Measurements from ENCODE around the gene BCL3. TPM values are rescaled to one million over a fixed set of nuclear protein-coding genes. Genes with fewer than 3 reads are reported as not detected.

Gene BCL3
- polyA plus RNA-seq, 1 of the 3 experiments (the other 2 are of a cell fraction) = 19.2 TPM

DNA sequence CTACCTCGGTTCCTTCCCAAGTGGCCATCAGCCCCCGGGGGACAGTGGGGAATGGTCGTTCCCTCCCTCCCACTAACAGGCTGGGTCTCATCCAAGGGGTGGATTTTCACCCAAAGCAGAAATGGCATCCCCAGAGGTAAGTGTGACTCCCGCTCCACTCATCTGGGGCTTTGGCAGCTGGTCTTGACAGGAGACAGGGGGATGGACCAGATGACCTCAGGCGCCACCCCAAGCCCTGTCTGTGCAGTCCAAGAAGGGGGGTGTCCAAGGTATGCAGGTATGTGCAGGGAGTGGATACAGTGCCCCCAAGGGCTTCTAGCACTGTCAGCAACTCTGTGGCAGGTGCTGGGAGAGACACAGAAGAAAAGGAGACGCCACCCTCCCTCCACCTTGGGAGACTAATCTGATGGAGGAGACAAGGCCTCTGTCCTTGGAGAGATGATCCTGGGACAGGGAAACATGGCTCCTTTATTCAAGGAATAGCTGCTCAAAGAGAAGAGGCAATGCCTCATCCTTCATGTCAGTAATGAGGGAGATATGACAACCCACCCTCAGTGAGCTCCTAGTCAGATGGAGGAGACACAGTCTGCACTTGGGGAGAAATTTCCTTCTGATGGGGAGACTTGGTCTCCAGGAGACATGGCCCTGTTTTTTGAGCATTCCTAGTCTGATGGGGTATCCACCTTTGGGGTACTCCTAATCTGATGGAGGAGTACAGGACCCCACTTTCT lies 41.8 kb upstream of the BCL3 start:
- no peak overlapping the region for H2AFZ ChIP-seq (ENCODE audit: low read depth)

DNA sequence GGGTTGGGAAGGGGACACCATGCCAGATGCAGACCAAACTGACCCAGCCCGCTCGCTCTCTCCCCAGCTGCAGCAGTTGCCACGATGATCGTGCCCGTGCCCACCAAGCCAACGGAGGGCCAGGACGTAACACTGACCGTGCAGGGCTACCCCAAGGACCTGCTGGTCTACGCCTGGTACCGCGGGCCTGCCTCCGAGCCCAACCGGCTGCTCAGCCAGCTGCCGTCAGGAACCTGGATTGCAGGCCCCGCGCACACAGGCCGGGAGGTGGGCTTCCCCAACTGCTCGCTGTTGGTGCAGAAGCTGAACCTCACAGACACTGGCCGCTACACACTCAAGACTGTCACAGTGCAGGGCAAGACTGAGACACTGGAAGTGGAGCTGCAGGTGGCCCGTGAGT lies 40.7 kb upstream of the BCL3 start:
- Histone ChIP-seq H3K27me3 (ENCODE audit: insufficient read depth) (no peaks in the 10 kb centered on the region), H3K36me3 (replicated peaks in 1 of 2; ENCODE audit: control insufficient read depth in 1 of 2, insufficient read depth in 2 of 2, low read length in 1 of 2) (no peaks in the 10 kb centered on the region), H3K9me3 (no peaks in the 10 kb centered on the region), H3K27ac (ENCODE audit: low read depth in 2 of 2, low read length in 1 of 2) (no peak overlapping the region), H3K79me2 (ENCODE audit: insufficient read depth) (no peaks in the 10 kb centered on the region), H3K4me1 (ENCODE audit: control insufficient read depth in 1 of 2, insufficient read depth in 2 of 2, low read depth in 1 of 2, low read length in 1 of 2) (no peaks in the 10 kb centered on the region), H3K4me3 (ENCODE audit: low read depth in 2 of 2, low read length in 1 of 2) (no peak overlapping the region), H4K20me1 (ENCODE audit: insufficient read depth) (no peaks in the 10 kb centered on the region), H3K9ac (no peak overlapping the region), H3K4me2 (no peak overlapping the region), H3F3A (replicated peaks; ENCODE audit: insufficient read depth) (peaks cover 11% of the 10 kb centered on the region), H3K9me2 (no peaks in the 10 kb centered on the region), H2AFZ (ENCODE audit: low read depth) (no peak overlapping the region)
- CTCF ChIA-PET = interaction anchor here (1.4 to 3.7 kb wide), 4 partner anchors 16 to 137 kb away, joined by 3 to 20 read pairs (median 8); no protein-coding TSS in a partner anchor
- DNase-seq = no peak
- POLR2A ChIA-PET = no interaction called here
- 72% methylated on average over 6 of the region's 20 CpGs for WGBS (ENCODE audit: low lambda C conversion rate)
- TF ChIP-seq RAD21 (IDR thresholded peaks at IDR 0.05; ENCODE audit: low read length) (no peak), CHD2 (IDR thresholded peaks at IDR 0.05; ENCODE audit: low read length, partially characterized antibody) (no peak), EZH2phosphoT487 (IDR thresholded peaks at IDR 0.05; ENCODE audit: borderline replicate concordance, low read depth) (no peak), RXRA (IDR thresholded peaks at IDR 0.05; ENCODE audit: borderline replicate concordance, low read depth) (no peak), GATA2 (CRISPR knock-in tag; IDR thresholded peaks at IDR 0.05) (no peak), NRF1 (IDR thresholded peaks at IDR 0.05; ENCODE audit: low read depth, low read length) (no peak)
- TF ChIP-seq, protein P1, sequence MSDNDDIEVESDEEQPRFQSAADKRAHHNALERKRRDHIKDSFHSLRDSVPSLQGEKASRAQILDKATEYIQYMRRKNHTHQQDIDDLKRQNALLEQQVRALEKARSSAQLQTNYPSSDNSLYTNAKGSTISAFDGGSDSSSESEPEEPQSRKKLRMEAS (IDR thresholded peaks at IDR 0.05; ENCODE audit: low read depth) = no peak
- TF ChIP-seq, protein P2, sequence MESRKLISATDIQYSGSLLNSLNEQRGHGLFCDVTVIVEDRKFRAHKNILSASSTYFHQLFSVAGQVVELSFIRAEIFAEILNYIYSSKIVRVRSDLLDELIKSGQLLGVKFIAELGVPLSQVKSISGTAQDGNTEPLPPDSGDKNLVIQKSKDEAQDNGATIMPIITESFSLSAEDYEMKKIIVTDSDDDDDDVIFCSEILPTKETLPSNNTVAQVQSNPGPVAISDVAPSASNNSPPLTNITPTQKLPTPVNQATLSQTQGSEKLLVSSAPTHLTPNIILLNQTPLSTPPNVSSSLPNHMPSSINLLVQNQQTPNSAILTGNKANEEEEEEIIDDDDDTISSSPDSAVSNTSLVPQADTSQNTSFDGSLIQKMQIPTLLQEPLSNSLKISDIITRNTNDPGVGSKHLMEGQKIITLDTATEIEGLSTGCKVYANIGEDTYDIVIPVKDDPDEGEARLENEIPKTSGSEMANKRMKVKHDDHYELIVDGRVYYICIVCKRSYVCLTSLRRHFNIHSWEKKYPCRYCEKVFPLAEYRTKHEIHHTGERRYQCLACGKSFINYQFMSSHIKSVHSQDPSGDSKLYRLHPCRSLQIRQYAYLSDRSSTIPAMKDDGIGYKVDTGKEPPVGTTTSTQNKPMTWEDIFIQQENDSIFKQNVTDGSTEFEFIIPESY (IDR thresholded peaks at IDR 0.05; ENCODE audit: borderline replicate concordance, low read depth) = no peak
- TF ChIP-seq, protein P3, sequence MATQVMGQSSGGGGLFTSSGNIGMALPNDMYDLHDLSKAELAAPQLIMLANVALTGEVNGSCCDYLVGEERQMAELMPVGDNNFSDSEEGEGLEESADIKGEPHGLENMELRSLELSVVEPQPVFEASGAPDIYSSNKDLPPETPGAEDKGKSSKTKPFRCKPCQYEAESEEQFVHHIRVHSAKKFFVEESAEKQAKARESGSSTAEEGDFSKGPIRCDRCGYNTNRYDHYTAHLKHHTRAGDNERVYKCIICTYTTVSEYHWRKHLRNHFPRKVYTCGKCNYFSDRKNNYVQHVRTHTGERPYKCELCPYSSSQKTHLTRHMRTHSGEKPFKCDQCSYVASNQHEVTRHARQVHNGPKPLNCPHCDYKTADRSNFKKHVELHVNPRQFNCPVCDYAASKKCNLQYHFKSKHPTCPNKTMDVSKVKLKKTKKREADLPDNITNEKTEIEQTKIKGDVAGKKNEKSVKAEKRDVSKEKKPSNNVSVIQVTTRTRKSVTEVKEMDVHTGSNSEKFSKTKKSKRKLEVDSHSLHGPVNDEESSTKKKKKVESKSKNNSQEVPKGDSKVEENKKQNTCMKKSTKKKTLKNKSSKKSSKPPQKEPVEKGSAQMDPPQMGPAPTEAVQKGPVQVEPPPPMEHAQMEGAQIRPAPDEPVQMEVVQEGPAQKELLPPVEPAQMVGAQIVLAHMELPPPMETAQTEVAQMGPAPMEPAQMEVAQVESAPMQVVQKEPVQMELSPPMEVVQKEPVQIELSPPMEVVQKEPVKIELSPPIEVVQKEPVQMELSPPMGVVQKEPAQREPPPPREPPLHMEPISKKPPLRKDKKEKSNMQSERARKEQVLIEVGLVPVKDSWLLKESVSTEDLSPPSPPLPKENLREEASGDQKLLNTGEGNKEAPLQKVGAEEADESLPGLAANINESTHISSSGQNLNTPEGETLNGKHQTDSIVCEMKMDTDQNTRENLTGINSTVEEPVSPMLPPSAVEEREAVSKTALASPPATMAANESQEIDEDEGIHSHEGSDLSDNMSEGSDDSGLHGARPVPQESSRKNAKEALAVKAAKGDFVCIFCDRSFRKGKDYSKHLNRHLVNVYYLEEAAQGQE (IDR thresholded peaks at IDR 0.05; ENCODE audit: low read depth, low read length) = no peak

More for the DNA sequence above, 41.8 kb upstream of the BCL3 start:
- CTCF ChIA-PET = interaction anchor here (0.6 to 3.7 kb wide), 5 partner anchors 17 to 136 kb away, joined by 3 to 20 read pairs (median 4); no protein-coding TSS in a partner anchor
- no peaks in the 10 kb centered on the region for H4K20me1 ChIP-seq (ENCODE audit: insufficient read depth)
- no peak overlapping the region for H3K9ac ChIP-seq
- H3K27ac ChIP-seq (ENCODE audit: low read depth in 2 of 2, low read length in 1 of 2) = no peak overlapping the region
- H3F3A ChIP-seq (replicated peaks; ENCODE audit: insufficient read depth) = peaks cover 6% of the 10 kb centered on the region
- H3K79me2 ChIP-seq (ENCODE audit: insufficient read depth) = no peaks in the 10 kb centered on the region
- H3K9me3 ChIP-seq = no peaks in the 10 kb centered on the region
- no peak for DNase-seq
- POLR2A ChIA-PET = no interaction called here
- no peak overlapping the region for H3K4me3 ChIP-seq (ENCODE audit: low read depth in 2 of 2, low read length in 1 of 2)
- 58% methylated on average over 5 of the region's 6 CpGs for WGBS (ENCODE audit: low lambda C conversion rate)
- TF ChIP-seq ELF1 (IDR thresholded peaks at IDR 0.05) (no peak), MEF2A (IDR thresholded peaks at IDR 0.05; ENCODE audit: borderline replicate concordance, low read depth) (no peak), RXRA (IDR thresholded peaks at IDR 0.05; ENCODE audit: borderline replicate concordance, low read depth) (no peak), FOSL2 (IDR thresholded peaks at IDR 0.05; ENCODE audit: borderline replicate concordance, low read depth) (no peak), JUND (IDR thresholded peaks at IDR 0.05) (no peak)
- TF ChIP-seq, protein P3 (IDR thresholded peaks at IDR 0.05; ENCODE audit: low read depth, low read length) = no peak
- H3K4me2 ChIP-seq = no peak overlapping the region
- H3K36me3 ChIP-seq (replicated peaks in 1 of 2; ENCODE audit: control insufficient read depth in 1 of 2, insufficient read depth in 2 of 2, low read length in 1 of 2) = no peaks in the 10 kb centered on the region
- no peaks in the 10 kb centered on the region for H3K27me3 ChIP-seq (ENCODE audit: insufficient read depth)
- H3K9me2 ChIP-seq = no peaks in the 10 kb centered on the region
- H3K4me1 ChIP-seq (ENCODE audit: control insufficient read depth in 1 of 2, insufficient read depth in 2 of 2, low read depth in 1 of 2, low read length in 1 of 2) = no peaks in the 10 kb centered on the region

Measured in SK-N-SH (cell line).